Activated CD8-positive, alpha-beta memory T cell treated with anti-CD3 and anti-CD28 coated beads for 24 hours (primary cell): Measurements from ENCODE around the gene CTBS.
"Not testable (repeated sequence)": the region's sequence is repeated elsewhere in the genome, so short reads cannot be mapped to it uniquely, and the experiment has no call there.

Experiments used
- DNase-seq: peaks from one replicate; pipeline ENCODE4 v3.0.0-alpha.2; 2020

The CTBS gene

DNA sequence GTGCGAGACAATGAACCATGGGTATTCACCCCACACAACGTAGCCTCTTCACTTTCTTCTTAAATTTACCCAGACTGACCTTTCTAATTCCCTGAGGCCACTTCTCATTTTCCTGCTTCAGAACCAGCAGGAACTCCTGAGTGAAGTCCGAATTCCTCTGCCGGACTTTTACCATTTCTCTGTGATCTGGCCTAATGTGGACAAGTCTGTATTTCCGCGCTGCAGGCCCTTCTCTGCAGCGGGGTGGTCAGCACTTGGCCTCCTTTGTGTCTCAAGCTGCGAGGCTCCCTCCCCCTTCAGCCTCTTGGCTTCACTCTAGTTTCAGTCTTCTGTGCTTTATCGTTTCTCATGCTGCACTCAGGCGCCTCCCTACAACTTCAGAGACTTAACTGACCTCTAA lies 9.4 kb upstream of the CTBS start:
- DNase-seq = no peak

DNA sequence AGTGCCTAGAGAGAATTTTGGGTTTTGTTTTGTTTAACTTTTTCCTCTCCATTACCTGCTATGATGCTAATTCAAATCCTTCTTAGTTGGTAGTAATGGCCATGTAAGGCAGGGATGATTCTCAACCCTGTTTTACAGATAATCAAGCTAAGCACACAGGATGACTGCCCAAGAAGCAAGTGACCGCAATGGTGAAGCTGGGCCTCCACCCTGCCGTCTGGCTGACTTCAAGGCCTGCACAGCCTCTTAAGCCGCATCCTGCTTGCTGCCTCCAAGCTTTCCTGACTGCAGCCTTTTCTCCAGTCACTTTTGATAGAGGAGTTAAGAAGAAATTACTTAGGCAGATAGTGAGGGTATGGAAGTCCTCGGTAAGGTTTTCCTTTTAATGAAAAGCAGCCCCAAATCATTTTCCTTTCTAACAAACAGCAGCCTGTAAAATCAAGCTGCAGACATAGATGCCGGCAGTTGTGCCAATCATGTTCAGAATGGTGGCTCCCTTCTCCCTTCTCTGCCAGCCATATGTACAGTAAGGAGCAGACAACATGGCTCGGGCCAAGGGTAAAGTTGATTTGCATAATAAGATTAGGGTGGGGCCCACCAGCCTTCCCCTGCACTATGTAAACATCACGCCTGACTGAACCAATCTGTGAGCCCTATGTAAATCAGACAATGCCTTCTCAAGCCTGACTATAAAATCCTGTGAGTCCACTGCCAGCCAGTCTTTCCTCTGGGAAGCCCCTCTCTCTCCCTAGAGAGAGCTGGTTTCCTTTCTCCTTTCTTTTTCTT lies 8.8 kb upstream of the CTBS start:
- no peak for DNase-seq

DNA sequence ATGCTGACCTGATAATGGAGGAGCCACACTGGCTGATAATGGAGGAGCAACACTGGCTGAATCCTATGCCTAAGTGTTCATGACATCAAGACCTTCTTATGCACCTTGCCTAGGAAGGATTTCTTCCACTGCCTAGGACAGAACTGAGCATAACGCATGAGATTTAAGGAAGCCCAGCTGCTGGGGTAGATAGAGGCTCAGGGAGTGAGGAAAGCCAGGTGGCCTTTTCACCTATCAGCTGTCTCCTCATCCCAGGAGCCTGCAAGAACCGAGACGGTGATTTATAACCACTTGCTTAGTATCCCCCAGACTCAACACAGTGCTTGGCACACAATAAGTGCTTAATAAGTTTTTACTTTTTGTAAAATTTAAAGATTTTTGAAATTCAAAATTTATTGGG lies 7.4 kb upstream of the CTBS start:
- no peak for DNase-seq

DNA sequence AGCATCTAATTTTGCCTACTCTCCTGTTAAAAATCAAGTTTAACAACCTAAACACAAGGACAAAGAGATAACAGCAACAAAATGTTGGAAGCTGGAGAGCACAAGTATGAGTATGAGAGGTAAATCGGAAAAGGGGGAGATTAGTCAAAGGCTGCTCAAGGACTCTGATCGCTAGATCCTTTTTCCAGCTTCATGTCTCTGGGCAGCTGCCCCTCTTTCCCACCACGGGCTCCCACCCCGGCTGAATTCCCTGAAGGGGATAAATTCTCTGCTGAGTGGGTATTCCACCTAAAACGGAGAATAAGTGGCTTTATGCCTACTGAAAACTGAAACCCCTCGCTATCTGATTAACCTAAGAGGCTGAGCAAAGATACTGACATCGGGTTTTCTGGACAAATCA lies 696 bp upstream of the CTBS start:
- DNase-seq = no peak

DNA sequence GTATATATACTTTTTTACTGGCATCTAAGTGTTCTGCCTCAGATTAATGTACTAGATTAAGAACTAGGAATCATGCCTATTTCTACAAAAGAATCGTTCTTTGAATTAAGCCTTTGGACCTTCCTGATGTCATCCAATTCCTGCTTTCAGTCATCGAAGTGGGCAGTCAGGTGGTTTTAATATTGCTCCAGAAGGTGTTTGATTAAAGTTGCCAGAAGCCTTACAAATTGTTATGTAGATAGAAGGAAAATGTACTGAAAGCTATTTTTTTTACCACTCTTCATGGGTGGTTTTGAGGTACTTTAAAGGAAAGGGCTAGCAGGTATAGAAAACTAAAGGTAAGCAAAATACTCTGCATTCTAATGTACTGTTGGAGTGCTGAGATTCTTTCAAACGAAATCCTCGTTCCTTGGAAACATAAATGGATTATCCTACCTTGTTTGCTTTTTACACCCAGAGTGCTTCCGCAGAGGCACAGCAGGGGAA lies 716 bp downstream of the CTBS start:
- DNase-seq = no peak

DNA sequence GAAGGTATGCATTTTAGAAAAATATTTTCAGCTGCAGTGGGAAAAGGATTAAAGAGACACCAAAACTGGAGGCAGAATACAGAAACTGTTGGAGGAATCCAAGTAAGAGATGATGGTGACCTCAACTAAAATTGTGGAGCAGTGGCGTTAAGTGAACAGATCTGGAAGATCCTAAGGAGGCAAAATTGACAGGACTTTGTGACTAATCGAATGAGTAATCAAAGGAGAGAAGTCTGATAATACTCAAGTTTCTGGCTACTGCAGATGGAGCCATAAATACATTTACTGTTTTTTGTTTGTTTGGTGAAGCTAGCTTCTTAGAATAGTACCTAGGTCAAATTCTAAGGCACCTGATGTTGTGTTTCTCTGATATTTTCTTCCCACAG lies 3.1 kb downstream of the CTBS start:
- DNase-seq = no peak

DNA sequence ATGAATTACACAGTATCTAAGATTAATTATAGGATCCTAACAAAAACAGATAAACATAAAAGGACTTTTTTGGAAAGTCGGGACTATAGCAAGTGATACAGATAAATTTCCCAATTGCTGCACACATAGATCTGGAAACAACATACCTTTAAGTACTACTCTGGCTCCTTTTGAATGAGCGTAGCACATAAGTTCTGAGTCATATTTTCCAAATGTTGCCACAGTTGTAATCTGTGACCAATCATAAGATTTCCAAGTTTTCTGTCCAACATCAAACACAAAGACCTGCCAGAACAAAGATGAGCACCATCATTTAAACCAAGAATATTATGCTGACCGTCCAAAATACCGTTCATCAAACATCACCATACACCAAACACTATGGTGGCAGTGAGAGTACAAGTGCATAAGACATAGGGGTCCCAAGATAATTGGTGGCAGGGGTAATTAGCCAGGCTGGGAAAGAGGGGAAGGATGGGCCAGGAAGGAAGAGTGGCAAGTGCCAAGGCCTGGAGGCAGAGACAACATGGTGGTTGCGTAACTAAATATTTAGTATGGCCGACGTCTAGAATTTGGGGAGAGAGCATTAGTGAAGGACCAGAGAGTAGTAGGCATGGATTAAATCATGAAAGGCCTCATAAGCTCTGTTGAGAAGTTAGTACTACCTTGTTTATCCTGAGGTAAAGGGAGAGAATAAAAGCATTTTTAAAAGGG lies 3.6 kb downstream of the CTBS start:
- no peak for DNase-seq

DNA sequence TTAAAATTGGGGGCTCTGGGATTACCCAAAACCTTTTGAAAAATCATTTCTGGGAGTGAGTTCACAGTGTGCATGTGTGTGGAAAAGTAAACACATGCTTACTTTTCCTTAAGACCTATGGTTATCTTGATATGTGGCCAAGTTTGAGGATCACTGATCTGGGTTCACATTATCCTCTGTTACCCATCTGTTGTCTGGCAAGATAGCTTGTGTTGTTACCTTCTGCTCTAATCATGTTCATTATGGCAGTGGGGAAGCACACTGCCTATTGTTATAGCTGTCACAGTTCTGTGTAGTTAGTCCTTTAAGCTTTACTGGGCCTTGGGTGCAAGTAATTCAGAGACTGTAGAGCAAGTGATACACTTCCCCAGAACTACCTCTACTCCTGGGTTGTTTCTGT lies 5.0 kb downstream of the CTBS start:
- no peak for DNase-seq

DNA sequence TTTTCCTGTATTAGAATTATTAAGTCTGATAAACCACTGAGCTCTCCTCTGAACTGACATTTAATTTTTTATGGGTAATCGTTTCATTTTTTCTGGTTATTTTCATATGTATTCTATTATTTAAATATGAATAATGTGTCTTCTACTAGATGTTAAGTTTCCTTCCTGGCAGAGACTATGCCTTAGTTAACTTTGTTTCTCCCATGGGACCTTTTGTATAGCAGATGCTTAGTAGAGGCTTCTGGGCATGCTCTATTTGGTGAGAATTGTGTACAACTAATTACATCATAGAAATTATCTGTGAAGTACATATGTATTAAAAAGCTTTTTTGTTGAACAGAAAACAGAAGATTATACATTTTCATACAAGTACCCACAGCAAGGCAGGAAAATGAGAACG lies 23.4 kb downstream of the CTBS start:
- no peak for DNase-seq

DNA sequence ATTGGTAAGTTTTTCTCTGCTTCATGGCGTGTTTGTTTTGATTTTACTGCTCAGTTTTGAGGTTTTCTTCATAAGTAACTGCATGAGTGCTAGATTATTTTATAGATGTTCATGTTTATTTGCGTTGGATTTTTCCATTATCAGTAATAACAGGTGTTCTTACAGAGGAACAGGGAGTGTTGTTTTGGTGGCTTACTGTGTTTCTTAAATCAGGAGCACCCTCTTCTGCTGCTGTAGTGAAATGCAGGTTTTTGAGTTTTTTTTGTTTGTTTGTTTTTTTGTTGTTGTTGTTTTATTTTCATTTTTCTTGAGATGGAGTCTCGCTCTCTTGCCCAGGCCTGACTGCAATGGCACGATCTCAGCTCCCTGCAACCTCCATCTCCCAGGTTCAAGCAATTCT lies 32.6 kb downstream of the CTBS start:
- no peak for DNase-seq

DNA sequence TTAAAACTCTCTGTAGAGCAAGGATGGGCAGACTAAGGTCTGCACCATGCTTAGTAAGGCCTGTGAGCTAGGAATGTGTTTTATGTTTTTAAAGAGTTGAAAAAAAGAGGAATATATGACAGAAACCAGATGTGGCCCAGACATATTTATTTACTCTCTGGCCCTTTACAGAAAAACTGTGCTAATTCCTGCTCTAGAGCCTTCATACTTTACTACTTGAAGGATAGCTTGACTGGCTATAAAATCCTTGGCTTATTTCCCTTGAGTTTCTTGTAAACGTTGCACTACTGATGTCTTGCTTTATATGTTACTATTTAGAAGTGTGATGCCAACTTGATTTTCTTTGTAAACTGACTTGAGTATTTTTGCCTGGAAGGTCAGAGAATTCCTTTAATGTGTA lies 33.5 kb downstream of the CTBS start:
- DNase-seq = no peak

DNA sequence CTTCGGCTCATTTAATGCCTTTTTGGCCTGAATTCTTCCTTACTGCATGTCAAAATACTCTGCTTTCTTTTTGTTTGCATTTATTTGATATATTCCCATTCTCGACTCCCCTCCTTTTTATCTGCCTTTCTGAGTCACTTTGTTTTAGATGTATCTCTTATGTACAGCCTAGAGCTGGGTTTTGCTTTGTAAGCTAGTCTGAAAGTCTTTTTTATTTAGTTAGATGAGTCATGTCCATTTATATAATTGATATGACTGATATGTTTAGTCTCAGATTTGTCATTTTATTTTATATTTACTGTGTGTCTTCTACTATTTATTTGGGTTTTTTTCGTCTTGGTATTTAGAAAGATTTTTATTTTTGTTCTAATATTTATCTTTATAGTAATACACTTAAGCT lies 34.3 kb downstream of the CTBS start:
- DNase-seq = no peak

DNA sequence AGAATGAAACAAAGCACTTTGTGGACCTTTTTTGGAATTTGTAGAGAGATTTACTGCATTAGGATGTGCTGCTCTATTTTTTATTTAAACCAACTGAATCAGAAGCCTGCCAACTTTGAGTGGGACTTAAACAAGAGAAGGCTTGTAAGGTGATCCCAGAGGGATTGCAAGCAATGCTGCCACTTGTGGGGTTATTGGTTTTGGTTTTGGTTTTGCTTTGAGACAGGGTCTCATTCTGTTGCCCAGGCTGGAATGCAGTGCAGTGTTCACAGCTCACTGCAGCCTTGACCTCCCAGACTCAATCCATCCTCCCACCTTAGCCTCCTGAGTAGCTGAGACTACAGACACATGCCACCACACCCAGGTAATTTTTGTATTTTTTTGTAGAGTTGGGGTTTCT lies 35.6 kb downstream of the CTBS start:
- DNase-seq = no peak

DNA sequence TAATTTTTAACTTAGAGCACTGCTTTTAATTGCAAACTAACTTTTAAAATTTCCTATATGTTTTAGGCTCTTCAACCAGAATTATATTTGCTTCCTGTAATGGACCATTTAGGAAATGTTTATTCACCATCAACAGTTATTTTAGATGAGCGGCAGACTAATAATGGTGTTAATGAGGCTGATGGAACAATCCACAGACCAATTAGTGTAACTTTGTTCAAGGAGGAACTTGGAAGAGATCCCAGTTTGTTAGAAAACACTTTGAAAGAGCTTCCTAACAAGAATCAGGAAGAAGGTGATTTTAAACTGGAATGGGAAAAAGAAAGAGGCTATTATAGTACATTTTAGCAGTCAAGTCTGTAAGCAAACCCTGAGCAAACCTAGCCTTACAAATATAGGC lies 48.5 kb downstream of the CTBS start:
- DNase-seq = no peak

DNA sequence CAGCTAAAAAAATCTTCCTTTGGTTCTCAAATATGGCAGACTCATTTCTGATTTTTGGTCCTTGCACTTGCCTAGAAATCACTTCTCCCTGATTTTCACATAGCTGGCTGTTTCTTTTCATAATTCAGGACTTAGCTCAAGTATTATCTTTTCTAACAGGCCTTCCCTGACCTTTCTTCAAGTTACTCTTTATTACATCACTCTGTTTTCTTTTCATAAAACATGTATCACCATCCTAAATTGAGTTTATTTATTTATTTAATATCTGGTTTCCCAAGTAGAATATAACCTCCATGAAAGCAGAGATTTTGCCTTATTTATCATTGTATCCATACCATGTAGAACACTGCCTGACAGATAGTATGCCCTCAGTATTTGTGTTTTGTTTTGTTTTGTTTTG lies 49.6 kb downstream of the CTBS start:
- DNase-seq = no peak

DNA sequence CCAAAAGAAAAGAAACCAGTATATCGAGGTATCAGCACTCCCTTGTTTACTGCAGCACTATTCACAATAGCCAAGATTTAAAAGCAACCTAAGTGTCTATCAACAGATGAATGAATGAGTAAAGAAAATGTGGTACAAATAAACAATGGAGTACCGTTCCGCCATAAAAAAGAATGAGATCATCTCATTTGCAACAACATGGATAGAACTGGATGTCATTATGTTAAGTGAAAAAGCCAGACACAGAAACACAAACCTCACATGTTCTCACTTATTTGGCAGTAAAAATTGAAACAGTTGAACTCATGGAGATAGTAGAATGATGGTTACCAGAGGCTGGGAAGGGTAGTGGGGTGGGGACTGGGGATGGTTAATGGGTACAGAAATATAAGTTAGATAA lies 63.6 kb downstream of the CTBS start:
- no peak for DNase-seq

DNA sequence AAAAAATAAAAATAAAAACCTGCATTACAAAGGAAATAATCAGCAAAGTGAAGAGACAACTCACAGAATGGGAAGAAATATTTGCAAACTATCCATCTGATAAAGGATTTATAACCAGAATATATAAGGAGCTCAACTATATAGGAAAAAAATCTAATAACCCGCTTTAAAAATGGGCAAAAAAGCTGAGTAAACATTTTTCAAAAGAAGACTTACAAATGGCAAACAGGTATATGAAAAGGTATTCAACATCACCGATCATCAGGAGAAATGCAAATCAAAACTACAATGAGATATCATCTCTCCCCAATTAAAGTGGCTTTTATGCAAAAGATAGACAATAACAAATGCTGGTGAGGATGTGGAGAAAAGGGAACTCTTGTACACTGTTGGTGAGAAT lies 64.1 kb downstream of the CTBS start:
- no peak for DNase-seq

DNA sequence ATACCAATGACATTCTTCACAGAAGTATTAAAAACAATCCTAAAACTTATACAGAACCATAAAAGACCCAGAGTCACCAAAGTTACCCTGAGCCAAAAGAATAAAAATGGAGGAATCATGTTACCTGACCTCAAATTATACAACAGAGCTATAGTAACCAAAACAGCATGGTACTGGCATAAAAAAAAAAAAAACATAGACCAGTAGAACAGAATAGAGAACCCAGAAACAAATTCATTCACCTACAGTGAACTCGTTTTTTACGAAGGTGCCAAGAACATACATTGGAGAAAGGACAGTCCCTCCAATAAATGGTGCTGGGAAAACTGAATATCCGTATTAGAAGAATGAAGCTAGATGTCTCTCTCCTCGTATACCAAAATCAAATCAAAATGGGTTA lies 65.2 kb downstream of the CTBS start:
- DNase-seq = no peak

DNA sequence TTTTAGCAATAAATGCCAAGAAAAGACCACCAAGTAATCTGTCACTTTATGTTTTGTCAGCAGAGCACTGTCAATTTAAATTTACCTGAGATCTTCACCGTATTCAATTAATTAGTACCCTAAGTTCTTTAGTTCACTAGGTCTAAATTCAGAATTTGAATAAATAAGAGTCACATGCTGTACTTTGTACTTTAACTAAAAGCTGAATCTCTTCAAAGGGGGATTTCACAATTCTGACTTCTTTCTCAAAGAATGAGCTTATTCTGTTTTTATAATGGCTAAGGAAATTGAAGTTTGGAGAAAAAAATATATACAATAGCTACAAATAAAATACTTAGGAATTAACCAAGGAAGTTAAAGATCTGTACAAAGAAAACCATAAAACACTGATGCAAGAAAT lies 65.7 kb downstream of the CTBS start:
- no peak for DNase-seq

DNA sequence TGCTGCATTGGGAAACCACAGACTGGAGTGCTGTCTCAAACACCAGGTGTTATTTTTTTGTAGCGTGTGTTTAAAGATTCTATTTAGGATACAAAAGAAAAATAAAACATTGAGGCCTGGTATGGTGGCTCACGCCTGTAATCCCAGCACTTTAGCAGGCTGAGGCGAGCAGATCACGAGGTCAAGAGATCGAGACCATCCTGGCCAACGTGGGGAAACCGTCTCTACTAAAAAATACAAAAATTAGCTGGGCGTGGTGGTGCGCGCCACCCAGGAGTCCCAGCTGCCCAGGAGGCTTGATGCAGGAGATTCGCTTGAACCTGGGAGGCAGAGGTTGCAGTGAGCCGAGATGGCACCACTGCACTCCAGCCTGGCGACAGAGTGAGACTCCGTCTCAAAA lies 66.4 kb downstream of the CTBS start:
- not testable (repeated sequence) for DNase-seq

DNA sequence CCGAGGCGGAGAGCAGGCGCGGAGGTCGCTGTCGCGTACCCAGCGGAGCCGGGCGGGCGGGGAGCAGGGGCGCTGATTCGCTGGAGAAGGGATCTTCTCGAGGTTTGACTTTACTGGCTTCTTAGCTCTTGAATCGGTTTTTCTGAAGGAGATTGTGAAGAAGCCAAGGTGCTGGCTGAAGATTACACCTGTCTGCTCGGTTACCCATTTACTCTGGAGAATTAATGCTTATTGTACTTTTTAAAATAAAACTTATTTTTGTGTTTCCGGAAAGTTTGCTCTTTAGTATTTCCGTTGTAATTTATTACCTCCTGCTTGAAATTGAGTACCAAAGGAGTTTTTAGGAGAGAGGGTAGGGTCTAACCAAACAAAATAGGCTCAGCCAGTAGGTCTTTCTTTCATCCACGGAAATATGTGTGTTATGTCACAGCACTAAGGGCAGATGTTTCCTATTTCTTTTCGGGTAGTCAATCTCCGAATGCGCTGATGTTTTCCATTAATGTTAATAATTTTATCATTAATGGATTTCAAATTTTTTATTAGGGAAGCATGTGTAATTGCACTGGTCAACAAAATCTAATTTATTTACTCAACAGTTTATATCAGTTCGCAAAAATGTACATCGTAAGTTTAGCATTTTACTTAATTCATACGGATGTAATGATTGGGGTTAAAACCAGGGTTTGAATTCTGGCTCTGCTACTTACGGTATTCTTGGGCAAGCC lies 67.3 kb downstream of the CTBS start:
- DNase-seq = no peak

DNA sequence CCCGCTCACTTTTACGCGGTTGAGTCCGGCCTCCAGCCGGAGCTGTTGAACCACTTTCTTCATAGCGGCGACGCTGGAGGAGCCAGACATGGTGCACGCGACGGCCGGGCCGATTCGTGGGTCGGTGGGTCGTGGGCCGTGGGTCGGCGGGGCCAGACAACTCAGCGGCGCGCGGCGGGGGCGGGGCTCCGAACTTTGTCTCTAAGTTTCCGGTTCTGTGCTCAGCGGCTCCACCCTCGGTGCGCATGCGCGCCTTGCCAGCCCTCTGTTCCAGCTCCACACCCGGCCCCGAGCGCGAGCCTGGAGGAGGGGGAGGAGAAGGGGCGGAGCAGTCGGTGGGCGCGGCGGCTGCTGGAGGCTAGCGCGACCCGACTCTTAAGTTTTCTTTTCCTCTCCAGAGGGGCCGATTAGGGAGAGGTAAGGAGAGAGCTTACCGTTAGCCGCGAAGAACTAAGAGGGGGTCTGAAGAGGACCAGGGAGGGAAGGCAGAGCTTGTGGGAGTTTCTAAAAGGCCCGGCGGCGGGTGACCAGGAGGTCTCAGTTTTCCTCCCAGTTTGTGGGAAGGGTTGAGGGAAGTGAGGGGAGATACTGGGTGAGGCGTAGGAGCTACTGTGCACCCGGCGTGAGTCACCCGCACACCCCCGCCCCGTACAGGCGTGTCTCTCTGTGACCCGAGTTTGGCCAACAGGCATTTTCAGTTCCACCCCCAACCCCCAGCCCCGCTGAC lies 68.1 kb downstream of the CTBS start, which contains the start of the genes GNG5 and SPATA1:
GNG5 (minus strand) TSS at position 580 of the 727 bp plus-strand sequence; CDS start at position 90, 490 bp downstream.
SPATA1 (plus strand) TSS at position 385 of the 727 bp plus-strand sequence. CDS start 9,974 bp downstream, outside the sequence.
- peak; percentile 99 for DNase-seq

DNA sequence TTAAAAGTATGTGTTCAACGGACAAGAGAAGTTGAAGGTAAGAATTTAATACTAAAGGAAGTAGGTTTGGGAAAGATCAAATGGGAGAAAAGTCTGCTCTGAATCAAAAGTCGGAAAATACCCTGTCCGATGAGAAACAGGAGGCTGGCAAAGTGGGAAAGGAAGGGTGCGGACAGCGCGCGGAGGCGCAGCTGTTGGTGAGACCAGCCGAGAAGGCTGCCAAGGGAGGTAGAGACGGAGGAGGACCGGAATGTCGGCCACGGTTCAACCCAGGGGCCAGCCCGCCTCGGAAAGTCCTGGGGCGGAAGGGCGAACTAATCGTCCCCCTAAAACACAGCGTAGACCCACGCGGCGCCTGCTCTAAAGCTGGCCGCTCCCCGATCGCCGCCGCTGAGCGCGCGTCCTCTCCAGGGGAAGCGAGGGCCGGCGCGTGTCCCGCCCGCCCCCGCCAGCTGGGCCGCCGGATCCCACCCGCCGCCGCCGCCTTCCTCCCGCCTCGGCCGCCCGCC lies 68.7 kb downstream of the CTBS start:
- no peak for DNase-seq
